Activated CD4-positive, alpha-beta T cell treated with anti-CD3 and anti-CD28 coated beads, Interleukin-2, amount 50 U/mL, for 48 hours (primary cell): ENCODE data around the gene TMEM95.

ENCODE experiments used
- DNase-seq, 2 experiments: peaks; one replicate each; pipeline ENCODE4 v3.0.0-alpha.2; 2020

Gene TMEM95

DNA sequence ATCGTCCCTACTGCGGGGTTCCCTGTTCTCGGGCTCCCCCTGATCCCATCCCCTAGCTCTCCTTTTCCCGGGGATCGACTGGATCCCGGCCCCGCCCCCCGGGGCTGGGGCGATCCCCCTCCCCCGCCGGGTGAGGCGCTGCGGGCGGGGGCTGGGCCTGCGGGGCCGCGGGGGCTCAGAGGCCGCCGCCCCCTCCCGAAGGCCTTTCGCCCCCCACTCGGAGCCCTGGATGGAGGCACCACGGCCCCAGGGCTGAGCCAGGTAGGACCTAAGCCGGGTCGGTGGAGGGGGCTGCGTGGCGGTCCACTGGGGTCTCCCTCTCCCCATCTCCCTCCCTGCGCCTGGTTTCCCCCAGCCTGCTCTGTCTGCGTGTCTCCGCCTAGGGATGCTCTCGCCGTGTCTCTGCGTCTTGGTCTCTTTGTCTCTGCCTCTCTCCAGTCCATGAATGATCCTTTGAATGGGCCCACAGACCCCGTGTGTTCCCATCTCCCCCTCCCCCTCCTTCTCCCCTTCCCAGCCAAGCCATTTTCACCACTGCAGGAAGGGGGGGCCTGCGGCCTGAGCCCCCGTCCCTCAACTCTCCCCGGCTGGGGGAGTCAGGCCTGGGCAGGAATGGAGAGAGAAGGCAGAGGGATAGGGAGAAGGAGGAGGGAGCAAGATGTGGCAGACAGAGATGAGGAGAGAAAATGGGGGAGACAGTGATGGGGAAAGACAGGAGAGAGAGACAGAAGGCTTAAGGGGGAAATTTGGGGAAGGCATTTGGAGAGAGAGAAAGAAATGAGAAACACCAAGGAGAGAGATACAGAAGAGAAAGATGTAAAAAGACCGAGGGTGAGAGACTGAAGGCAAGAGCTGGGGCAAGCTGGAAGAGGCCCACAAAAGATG is 50.6 kb downstream of the TMEM95 start:
- DNase-seq: no peak

DNA sequence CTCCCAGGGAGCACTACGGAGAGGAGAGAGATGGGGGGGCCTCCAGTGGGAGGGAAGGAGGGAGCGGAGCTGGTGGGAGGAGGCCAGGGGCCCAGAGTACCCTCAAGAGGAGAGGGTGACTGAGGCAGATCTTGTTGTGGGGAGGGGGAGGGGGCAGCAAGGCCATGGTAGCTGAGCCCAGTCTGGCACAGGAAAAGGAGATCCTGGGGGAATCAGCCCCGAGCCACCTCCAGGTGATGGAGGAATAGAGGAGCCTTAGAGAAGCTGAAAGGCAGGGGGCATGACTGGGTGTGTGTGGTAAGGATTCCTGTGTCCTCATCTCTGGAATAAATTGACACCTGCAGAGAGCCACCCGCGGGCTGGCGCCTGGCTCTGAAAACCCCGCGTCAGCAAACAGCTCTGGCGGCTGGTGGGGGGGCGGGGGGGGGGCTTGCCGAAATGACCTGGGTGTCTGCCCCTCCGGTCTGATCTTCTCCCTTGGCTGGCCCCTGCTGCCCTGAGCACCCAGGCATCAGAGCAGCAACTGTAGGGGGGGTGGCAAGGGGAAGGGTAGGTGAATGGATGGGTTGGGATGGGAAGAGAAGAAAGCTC is 51.4 kb downstream of the TMEM95 start:
- DNase-seq: no peak
